Heart left ventricle (tissue), 13 donors: ENCODE results near the gene RAC3.

Experiments used
- CTCF ChIP-seq, 12 donors: fragments of 200-600 bp; sonication (generic) in 4 of 12; IDR thresholded peaks; one replicate each; pipeline versions ENCODE4 v1.5.0 to v1.8.0; 2018 to 2022; ENCODE audit warnings: antibody characterized with exemption in 12 of 12, mild to moderate bottlenecking in 5 of 12
- POLR2A ChIP-seq, 2 donors: fragments of 450-650 bp; IDR thresholded peaks; one replicate each; pipeline ENCODE4 v1.6.1; 2017; ENCODE audit warnings: antibody characterized with exemption in 2 of 2, mild to moderate bottlenecking in 2 of 2, moderate library complexity in 2 of 2
- donor health status: ischemic (EF 13 %, LVEDD 7.1; RV severe dilation, severe dysfunction).
- donor health status: DM: no; HTN: yes; CAD: no.
- donor health status: DM: no; HTN: no; CAD: no.
- donor health status: ischemic (EF 25% LVEDD 6.9; RV normal size, moderate dysfunction).
- donor health status: ischemic (EF 25% LVEDD 5.7; RV mildly dilated, moderate dysfunction).
- donor health status: ischemic (EF 35%, LVEDD 5.7; RV mildly dilated, moderate dysfunction).
- donor health status: nonischemic (EF 11% LVEDD 7.7; RV severe dilation, severe dysfunction).
- donor health status: DM: yes; HTN: yes; CAD: no.
- donor health status: PGD.
- donor health status: ischemic (EF 29% LVEDD 5.4; RV normal size, mild dysfunction).
- donor health status: nonischemic (EF 23%, LVEDD 6.1; RV moderate dilation, normal function).

- TF ChIP-seq POLR2A (IDR thresholded peaks at IDR 0.05), result no peak
- no peak for TF ChIP-seq CTCF (IDR thresholded peaks at IDR 0.05)
Observed at GRCh38 chr17:82012640-82013295, 18.7 kb upstream of the RAC3 start.
